ENCODE results near the gene TAL1. TPM values are rescaled to one million over a fixed set of nuclear protein-coding genes. Genes with fewer than 3 reads are reported as not detected.

The TAL1 gene
- total RNA-seq, 1 experiment from 2014 or later = not detected

DNA sequence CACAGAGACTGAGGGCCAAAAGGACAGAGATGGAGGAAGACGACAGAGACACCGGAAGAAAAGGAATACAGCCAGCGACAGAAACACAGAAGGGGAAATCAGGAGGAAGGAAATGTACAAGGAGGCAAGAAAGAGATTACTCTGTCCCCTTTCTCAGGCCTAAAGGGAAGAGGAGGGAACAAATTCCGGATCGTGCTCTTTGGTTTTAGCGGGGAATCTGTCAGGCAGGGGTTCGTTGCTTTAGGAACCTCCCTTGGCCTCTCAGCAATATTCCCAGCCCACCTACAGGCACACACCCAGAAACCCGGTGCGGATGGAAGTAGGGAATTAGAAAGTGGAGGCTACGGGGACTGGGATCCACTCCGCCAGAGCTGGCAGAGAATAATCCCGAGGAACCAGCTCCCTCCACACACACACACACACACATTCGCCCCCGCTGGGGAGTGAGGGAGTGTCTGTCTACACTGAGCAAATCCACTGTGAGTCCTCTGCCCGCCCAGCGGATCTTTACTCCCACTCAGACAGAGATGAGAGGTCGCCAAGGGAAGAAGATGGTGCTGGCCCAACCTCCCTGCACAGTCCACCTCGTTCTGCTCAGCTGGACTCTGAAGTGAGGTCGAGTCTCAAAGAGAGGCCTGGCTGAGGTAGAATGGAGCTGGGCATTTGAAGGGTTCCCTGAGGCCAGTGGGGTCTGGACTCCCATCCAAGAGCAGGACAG, 5.7 kb downstream of the TAL1 start:
- Histone ChIP-seq H3K9me3 (ENCODE audit: control insufficient read depth, low read depth, low read length) (no peaks in the 10 kb centered on the region), H3K79me1 (ENCODE audit: insufficient read depth, low read depth, low read length, poor library complexity, severe bottlenecking) (no peaks in the 10 kb centered on the region), H3K4ac (ENCODE audit: low read depth, low read length) (no peak overlapping the region), H3T11ph (ENCODE audit: low read length) (no peak overlapping the region), H3K4me1 (ENCODE audit: insufficient read depth, low read length) (no peaks in the 10 kb centered on the region; the same call in 1 of the 2 replicates), H2BK5ac (ENCODE audit: insufficient read length, low read length) (no peak overlapping the region), H3K14ac (ENCODE audit: insufficient read depth, low read length) (no peak overlapping the region; the same call in 1 of the 2 replicates), H3K9ac (ENCODE audit: extremely low read depth, insufficient read length, low read length) (no peak overlapping the region), H4K91ac (ENCODE audit: insufficient read length, low read depth, low read length) (no peak overlapping the region), H3K27me3 (ENCODE audit: insufficient read depth, low read length) (peaks cover 97% of the 10 kb centered on the region), H3K79me2 (ENCODE audit: insufficient read depth, low read length) (no peaks in the 10 kb centered on the region), H2BK120ac (ENCODE audit: low read depth, low read length, poor library complexity, severe bottlenecking) (no peak overlapping the region), H3K4me2 (ENCODE audit: insufficient read depth, insufficient read length, low read length) (peak overlapping the region; percentile 36), H3K56ac (ENCODE audit: insufficient read length, low read depth, low read length) (no peak overlapping the region), H2AFZ (ENCODE audit: low read length) (no peak overlapping the region), H3K27ac (ENCODE audit: insufficient read length, low read depth, low read length) (no peak overlapping the region), H4K20me1 (ENCODE audit: control insufficient read depth, insufficient read depth, insufficient read length) (peaks cover 2% of the 10 kb centered on the region), H2BK15ac (ENCODE audit: low read depth, low read length) (no peak overlapping the region), H2BK12ac (ENCODE audit: insufficient read length, low read depth, low read length) (no peak overlapping the region), H2BK20ac (ENCODE audit: low read depth, low read length, poor library complexity, severe bottlenecking) (no peak overlapping the region), H3K23me2 (ENCODE audit: insufficient read length, low read depth, low read length, poor library complexity, severe bottlenecking) (peaks cover 18% of the 10 kb centered on the region), H2AK5ac (ENCODE audit: insufficient read length, low read length) (no peak overlapping the region), H3K18ac (ENCODE audit: insufficient read length, low read depth, low read length) (no peak overlapping the region), H3K23ac (ENCODE audit: insufficient read length, low read depth, low read length) (no peak overlapping the region), H4K8ac (replicated peaks; ENCODE audit: insufficient read length, low read depth, low read length) (no peak overlapping the region), H4K5ac (ENCODE audit: insufficient read length, low read depth, low read length) (no peak overlapping the region)
- Mint-ChIP-seq H3K36me3 (ENCODE audit: insufficient read depth in 1 of 3, low read depth in 3 of 3) (no peaks in the 10 kb centered on the region), H3K27me3 (ENCODE audit: low read depth) (peaks cover 58% of the 10 kb centered on the region), H3K4me3 (peak overlapping the region; percentile 36 to 73), H3K4me1 (peaks cover 25 to 37% of the 10 kb centered on the region in 2 experiments), H3K9me3 (peaks cover 0 to 3% of the 10 kb centered on the region in 2 experiments; a peak in 2 of 5 replicates), H3K27ac (no peak overlapping the region)
- WGBS (ENCODE audit: extremely low coverage, insufficient read length, low lambda C conversion rate) = no CpG with 5 or more reads among the region's 19 CpGs
- TF ChIP-seq, protein P1, sequence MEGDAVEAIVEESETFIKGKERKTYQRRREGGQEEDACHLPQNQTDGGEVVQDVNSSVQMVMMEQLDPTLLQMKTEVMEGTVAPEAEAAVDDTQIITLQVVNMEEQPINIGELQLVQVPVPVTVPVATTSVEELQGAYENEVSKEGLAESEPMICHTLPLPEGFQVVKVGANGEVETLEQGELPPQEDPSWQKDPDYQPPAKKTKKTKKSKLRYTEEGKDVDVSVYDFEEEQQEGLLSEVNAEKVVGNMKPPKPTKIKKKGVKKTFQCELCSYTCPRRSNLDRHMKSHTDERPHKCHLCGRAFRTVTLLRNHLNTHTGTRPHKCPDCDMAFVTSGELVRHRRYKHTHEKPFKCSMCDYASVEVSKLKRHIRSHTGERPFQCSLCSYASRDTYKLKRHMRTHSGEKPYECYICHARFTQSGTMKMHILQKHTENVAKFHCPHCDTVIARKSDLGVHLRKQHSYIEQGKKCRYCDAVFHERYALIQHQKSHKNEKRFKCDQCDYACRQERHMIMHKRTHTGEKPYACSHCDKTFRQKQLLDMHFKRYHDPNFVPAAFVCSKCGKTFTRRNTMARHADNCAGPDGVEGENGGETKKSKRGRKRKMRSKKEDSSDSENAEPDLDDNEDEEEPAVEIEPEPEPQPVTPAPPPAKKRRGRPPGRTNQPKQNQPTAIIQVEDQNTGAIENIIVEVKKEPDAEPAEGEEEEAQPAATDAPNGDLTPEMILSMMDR (conservative IDR thresholded peaks at IDR 0.05) = no peak
- DNase-seq = no peak
